Activated CD8-positive, alpha-beta memory T cell treated with anti-CD3 and anti-CD28 coated beads, Interleukin-2, amount 50 U/mL, for 4 hours (primary cell): ENCODE measurements around the gene LCNL1.

ENCODE experiments used
- DNase-seq: peaks from one replicate; pipeline ENCODE4 v3.0.0-alpha.2; 2020

Gene LCNL1

DNA sequence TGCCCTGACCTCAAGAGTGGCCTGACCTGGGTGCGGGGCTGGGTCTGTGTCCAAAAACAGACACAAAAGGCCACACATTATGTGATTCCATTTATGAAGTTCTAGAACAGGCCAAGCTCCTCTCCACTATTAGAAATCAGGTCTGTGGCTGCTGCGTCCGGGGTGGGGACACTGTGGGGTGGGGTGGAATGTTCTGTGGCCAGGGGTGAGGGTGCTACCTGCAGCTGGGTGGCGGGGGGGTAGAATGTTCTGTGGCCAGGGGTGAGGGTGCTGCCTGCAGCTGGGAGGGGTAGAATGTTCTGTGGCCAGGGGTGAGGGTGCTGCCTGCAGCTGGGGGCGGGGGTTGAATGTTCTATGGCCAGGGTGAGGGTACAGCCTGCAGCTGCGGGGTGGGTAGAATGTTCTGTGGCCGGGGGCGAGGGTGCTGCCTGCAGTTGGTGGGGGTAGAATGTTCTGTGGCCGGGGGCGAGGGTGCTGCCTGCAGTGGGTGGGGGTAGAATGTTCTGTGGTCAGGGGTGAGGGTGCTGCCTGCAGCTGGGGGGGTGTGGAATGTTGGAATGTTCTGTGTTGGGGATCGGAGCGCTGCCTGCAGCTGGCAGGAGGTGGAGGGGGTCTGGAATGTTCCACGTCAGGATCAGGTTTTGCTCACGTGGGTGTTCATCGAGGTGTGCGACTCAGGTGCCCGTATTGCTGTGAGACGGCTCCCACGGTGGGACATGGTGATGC is 22.4 kb upstream of the LCNL1 start:
- no peak for DNase-seq

- DNase-seq = no peak
Observed at GRCh38 chr9:136960938-136961275, 21.9 kb upstream of the LCNL1 start.

- no peak for DNase-seq
Observed at GRCh38 chr9:136961279-136962065, 21.3 kb upstream of the LCNL1 start.

GRCh38 chr9:136962163-136962562 is 20.6 kb upstream of the LCNL1 start:
- no peak for DNase-seq

DNA sequence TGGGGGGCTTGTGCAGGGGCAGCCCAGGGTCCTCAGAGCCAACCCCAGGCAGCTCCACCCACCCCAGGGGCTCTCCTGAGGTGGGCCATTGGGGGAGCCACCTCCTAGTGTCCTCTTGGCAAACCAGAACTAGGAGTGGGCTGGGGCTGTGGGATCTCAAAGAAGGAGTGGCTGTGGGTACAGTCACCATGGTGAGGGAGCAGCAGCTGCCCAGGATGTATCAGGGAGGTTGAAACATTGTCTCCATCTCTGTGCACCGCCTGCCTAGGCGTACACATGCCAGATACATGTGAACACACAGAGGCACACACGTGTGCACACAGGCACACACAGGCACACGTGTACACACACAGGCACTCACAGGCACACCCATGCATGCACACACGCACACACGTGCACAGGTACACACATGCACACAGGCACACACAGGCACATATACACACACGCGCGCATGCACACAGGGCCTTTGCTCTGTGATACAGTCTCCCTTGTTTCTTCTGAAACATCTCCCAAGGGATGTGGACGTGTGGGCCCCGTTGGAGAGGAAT is 20.0 kb upstream of the LCNL1 start:
- DNase-seq = no peak

GRCh38 chr9:136963341-136963740 is 19.5 kb upstream of the LCNL1 start:
- no peak for DNase-seq

DNA sequence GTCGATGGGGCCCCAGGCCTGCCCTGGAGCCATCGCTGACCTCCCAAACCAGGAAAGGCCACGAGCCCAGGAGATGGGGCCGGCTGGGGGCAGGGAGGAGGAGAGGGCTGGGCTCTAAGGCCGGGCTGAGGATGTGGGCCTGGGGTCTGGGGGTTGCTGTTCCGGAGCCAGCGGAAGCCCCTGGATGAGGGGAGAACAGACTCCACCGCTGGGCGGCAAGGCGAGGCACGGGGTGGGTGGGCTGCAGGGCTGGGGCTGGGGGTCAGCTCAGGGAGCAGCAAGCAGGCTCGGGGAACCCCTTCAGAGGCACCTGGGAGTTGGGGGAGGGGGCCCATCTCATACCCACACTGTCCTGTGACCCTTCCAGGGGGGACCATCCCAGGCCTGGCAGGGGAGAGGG is 19.0 kb upstream of the LCNL1 start:
- no peak for DNase-seq

DNA sequence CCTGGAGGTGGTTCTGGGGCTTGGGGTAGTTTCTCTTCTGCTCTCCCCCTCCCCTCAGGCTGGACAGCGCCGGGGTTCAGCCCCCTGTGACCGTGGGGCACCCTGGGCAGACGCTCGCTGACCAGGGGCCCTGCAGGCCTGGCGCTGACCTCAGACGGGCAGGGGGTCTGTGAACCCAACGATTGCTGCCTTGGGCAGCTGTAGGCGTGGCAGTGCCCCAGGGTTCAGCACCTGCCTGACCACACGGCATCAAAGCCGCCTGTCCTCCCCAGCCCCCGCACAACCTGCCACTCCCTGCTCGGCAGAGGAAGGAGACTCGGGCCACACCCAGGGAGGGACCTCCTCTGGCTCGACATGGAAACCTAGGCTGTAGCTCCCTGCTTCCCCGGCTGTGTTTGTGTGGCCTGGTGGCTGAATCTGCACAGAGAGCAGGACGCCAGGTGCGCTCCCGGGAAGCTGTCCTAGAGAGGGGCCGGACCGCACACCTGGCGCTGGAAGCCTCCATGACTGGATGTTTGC is 18.6 kb upstream of the LCNL1 start:
- DNase-seq = no peak

- DNase-seq = no peak
Observed at GRCh38 chr9:136964833-136965422, 17.9 kb upstream of the LCNL1 start.

DNA sequence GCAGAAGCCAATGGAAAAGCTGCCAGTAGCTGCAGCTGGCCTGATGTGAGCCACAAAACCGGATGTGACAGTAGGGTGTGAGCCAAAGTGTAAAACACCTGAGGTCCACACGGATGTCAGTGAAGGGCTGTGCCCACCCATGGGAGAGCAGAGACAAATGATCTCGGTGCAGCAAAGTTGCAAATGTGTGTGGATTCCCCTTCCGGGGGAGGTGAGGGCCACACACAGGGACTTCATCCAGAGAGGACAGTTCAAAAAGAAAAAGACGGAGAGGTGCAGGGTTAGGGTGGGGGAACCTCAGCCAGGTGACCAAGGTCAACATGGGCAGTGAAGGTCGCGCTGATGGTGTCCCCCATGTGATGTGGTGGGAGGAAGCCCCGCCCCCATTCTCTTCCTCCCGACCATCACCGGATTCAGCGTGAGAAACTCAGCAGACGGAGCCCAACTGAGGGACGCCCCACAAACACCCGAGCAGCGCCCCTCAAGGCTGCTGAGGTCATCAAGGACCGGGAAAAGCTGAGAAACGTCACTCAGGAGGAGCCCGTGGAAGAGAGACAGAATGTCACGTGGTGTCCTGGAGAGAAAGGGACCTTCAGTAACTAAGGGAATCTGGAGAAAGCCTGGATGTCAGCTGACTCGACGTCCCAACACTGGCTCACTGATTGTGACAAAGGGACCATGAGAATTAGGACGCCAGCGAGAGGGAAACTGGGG is 16.9 kb upstream of the LCNL1 start:
- DNase-seq = no peak

DNA sequence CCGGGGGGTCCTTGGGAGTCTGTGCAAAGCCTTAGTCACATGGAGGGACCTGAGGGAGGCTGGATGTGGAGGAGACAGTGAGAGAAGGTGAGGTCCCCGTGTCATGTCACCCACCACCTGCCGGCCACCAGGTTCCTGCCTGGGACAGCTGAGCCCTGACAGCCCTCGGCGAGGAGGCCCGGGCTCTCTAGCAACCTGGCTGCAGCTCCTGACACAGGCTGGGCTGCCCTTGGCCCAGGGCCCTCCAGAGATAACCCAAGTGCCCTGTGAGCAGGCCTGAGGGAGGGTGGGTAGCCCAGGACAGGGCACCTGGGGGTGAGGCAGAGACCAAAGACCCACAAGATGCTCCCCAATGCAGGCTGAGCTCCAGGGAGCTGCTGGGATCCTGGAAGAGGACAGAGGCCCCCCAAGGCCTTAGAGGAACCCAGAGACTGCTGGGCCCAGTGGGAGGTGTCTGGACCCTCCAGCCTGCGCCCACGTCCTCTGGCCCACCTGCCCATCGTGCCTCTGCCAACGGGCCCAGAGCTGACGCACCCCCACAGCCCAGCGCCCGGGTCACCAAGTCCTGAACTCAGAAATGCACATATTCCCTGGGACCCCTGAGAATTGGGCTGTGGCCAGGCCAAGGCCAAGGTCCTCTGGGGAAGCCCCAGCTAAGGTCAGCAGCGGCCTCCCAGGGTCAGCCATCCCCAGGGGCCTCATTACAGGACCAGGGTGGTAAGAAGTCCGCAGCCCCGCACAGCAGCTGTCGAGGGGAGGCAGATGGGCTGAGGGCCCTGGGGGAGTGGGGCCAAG is 14.3 kb upstream of the LCNL1 start:
- no peak for DNase-seq

DNA sequence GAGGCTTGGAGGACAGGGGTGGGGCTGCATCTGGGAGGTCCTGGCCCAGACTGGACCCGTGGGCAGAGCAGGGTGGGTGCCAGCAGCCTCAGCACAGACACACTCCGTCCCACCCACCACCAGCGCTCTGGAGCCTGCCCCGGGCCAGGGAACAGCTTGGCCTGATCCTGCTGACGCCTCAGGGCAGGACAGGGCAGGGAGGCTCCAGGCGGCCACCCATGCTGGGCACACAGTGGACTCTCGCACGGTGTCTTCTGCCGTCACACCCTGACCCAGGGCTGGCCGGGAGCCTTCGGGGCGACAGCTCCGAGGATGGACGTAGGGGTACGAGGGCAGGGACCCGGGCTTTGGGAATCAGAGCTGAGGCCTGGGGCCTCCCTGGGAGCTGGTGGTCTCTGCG is 13.6 kb upstream of the LCNL1 start:
- DNase-seq = no peak

GRCh38 chr9:136969774-136970173 is 13.0 kb upstream of the LCNL1 start:
- DNase-seq = no peak

DNA sequence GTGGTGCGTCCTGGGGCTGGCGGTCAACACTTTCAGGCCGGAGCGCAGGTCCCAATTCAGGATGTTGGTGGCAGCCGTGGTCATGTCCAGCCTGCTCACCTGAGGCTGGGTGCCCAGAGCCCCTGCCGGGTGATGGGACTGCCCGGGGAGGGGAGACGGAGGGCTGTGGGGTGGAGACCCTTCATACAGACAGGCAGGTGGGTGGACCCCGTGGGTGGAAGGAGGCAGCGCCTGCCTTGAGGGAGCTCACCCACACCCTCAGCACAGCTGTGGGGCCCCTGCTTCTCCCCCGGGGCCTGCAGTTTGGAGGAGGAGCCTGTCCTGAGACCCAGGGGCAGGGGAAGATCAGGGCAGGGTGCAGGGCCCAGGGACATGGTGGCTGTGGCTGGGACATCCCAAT is 12.4 kb upstream of the LCNL1 start:
- no peak for DNase-seq

GRCh38 chr9:136971746-136972145 is 11.0 kb upstream of the LCNL1 start:
- DNase-seq = no peak

- DNase-seq = no peak
Observed at GRCh38 chr9:136972335-136972734, 10.5 kb upstream of the LCNL1 start.

GRCh38 chr9:136972743-136973142 is 10.1 kb upstream of the LCNL1 start:
- no peak for DNase-seq

GRCh38 chr9:136973618-136974617 is 8.9 kb upstream of the LCNL1 start:
- no peak for DNase-seq

- no peak for DNase-seq
Observed at GRCh38 chr9:136974817-136975535, 7.8 kb upstream of the LCNL1 start.

- no peak for DNase-seq
Observed at GRCh38 chr9:136975644-136976043, 7.1 kb upstream of the LCNL1 start.
